Esophagus muscularis mucosa (tissue), 3 donors: Measurements from ENCODE around the gene MORN5.

Experiments
- CTCF ChIP-seq, 3 experiments: fragments of 200-600 bp in 2 of 3; fragments of 450-650 bp in 1 of 3; sonication (generic) in 2 of 3; IDR thresholded peaks; one replicate each; pipeline ENCODE4 v1.5.1; 2017 to 2019; ENCODE audit warnings: antibody characterized with exemption in 3 of 3, mild to moderate bottlenecking in 2 of 3, moderate library complexity in 1 of 3
- POLR2A ChIP-seq: fragments of 450-650 bp; IDR thresholded peaks from one replicate; pipeline ENCODE4 v1.6.1; 2017; ENCODE audit warnings: antibody characterized with exemption, moderate library complexity, mild to moderate bottlenecking, low read depth

GRCh38 chr9:122141671-122142070 is 18.0 kb upstream of the MORN5 start:
- TF ChIP-seq CTCF (IDR thresholded peaks at IDR 0.05) (no peak), POLR2A (no peak)
